DMS153 treated with DMSO at 0.1 percent for 48 hours (cell line): Measurements from ENCODE around the gene DLK1.

Experiments used
- DNase-seq: peaks from one replicate; lab custom pipeline; 2025; ENCODE audit not compliant: unreplicated experiment; lab: John Stamatoyannopoulos, UW

The DLK1 gene

GRCh38 chr14:100755649-100756048, 29.0 kb downstream of the DLK1 start:
- no peak for DNase-seq

- DNase-seq = no peak
Observed at GRCh38 chr14:100761481-100761880, 34.8 kb downstream of the DLK1 start.

GRCh38 chr14:100762089-100762515, 35.4 kb downstream of the DLK1 start:
- no peak for DNase-seq

- DNase-seq = no peak
Observed at GRCh38 chr14:100762901-100763300, 36.2 kb downstream of the DLK1 start.

GRCh38 chr14:100764471-100765115, 37.9 kb downstream of the DLK1 start:
- DNase-seq = no peak

- no peak for DNase-seq
Observed at GRCh38 chr14:100765296-100765695, 38.6 kb downstream of the DLK1 start.

- DNase-seq = no peak
Observed at GRCh38 chr14:100765991-100766390, 39.3 kb downstream of the DLK1 start.

- DNase-seq = no peak
Observed at GRCh38 chr14:100767003-100767787, 40.5 kb downstream of the DLK1 start.

- DNase-seq = no peak
Observed at GRCh38 chr14:100767788-100768536, 41.3 kb downstream of the DLK1 start.

- DNase-seq = no peak
Observed at GRCh38 chr14:100769035-100769939, 42.6 kb downstream of the DLK1 start.

GRCh38 chr14:100770046-100770445, 43.4 kb downstream of the DLK1 start:
- DNase-seq = no peak

GRCh38 chr14:100770605-100771120, 44.0 kb downstream of the DLK1 start:
- DNase-seq = no peak

GRCh38 chr14:100771121-100771800, 44.6 kb downstream of the DLK1 start:
- no peak for DNase-seq

GRCh38 chr14:100772607-100773165, 46.0 kb downstream of the DLK1 start:
- DNase-seq = no peak

- no peak for DNase-seq
Observed at GRCh38 chr14:100773331-100774163, 46.9 kb downstream of the DLK1 start.

- DNase-seq = no peak
Observed at GRCh38 chr14:100774164-100774537, 47.5 kb downstream of the DLK1 start.

- no peak for DNase-seq
Observed at GRCh38 chr14:100775351-100775830, 48.7 kb downstream of the DLK1 start.

GRCh38 chr14:100775831-100776591, 49.3 kb downstream of the DLK1 start:
- no peak for DNase-seq
